Activated CD4-positive, alpha-beta T cell treated with anti-CD3 and anti-CD28 coated beads, Interleukin-2, amount 10 ng/mL, durations not matched to agents 7 days and 5 days (primary cell): ENCODE results near the gene PDGFRA. TPM values are rescaled to one million over a fixed set of nuclear protein-coding genes. Genes with fewer than 3 reads are reported as not detected.

ENCODE experiments used
- CTCF ChIA-PET: fragments of 350-600 bp; sonication (Branson Sonifier 250); formaldehyde crosslinking; loops from one replicate; lab custom pipeline; 2021; ENCODE audit warnings: antibody characterized with exemption; lab: Charles Lee
- POLR2A ChIA-PET: fragments of 350-600 bp; sonication (Branson Sonifier 250); formaldehyde crosslinking; loops from one replicate; lab custom pipeline; 2021; ENCODE audit warnings: antibody characterized with exemption; lab: Charles Lee
- DNase-seq: peaks from one replicate; pipeline ENCODE4 v3.0.0-alpha.2; 2020
- H3K27ac Mint-ChIP-seq: one replicate; pipeline ENCODE4 v1.8.0; 2021; ENCODE audit warnings: mild to moderate bottlenecking, moderate library complexity, mixed read lengths
- H3K27me3 Mint-ChIP-seq: one replicate; pipeline ENCODE4 v1.8.0; 2021; ENCODE audit warnings: mixed read lengths
- H3K36me3 Mint-ChIP-seq: one replicate; pipeline ENCODE4 v1.8.0; 2021; ENCODE audit warnings: low read depth, mixed read lengths
- H3K4me1 Mint-ChIP-seq: one replicate; pipeline ENCODE4 v1.8.0; 2021; ENCODE audit warnings: mixed read lengths
- H3K4me3 Mint-ChIP-seq: one replicate; pipeline ENCODE4 v1.8.0; 2021; ENCODE audit warnings: mild to moderate bottlenecking, moderate library complexity, mixed read lengths
- H3K9me3 Mint-ChIP-seq: one replicate; pipeline ENCODE4 v1.8.0; 2021; ENCODE audit warnings: mixed read lengths
- total RNA-seq, 2 experiments: library from RNA; stranded (reverse); gene quantifications; one replicate each; pipeline ENCODE4 v1.2.3, GENCODE V29; 2021

PDGFRA gene
- total RNA-seq, 2 experiments from 2014 or later, result not detected

DNA sequence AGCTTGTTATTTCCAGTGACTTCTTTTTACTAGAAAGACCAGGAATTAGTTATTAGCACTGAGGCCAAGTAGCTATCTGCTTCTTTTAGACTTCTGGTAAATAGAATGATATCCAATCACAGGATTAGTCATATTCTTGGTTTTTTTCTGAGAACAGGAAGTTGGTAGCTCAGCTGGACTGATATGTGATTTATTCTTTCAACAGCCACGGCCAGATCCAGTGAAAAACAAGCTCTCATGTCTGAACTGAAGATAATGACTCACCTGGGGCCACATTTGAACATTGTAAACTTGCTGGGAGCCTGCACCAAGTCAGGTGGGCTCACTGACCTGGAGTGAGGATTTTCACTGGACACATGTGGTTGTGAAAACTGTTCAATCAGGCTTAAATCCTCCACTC, 48.6 kb downstream of the PDGFRA start:
- peaks cover 12% of the 10 kb centered on the region for H3K9me3 Mint-ChIP-seq
- DNase-seq, result no peak
- no peaks in the 10 kb centered on the region for H3K27me3 Mint-ChIP-seq
- no peak overlapping the region for H3K27ac Mint-ChIP-seq
- POLR2A ChIA-PET, result no interaction called here
- peaks cover 17% of the 10 kb centered on the region for H3K4me1 Mint-ChIP-seq
- CTCF ChIA-PET, result interaction anchor here (1.2 kb wide), 1 partner anchor 9 kb away, joined by 3 read pairs; no protein-coding TSS in a partner anchor
- H3K4me3 Mint-ChIP-seq, result no peak overlapping the region
- H3K36me3 Mint-ChIP-seq, result no peaks in the 10 kb centered on the region

GRCh38 chr4:54278216-54278615, 49.1 kb downstream of the PDGFRA start:
- CTCF ChIA-PET, result interaction anchor here (1.2 kb wide), 1 partner anchor 8 kb away, joined by 3 read pairs; no protein-coding TSS in a partner anchor
- POLR2A ChIA-PET, result no interaction called here
- Mint-ChIP-seq H3K27me3 (no peaks in the 10 kb centered on the region), H3K4me3 (no peak overlapping the region), H3K36me3 (no peaks in the 10 kb centered on the region), H3K27ac (no peak overlapping the region), H3K4me1 (peaks cover 17% of the 10 kb centered on the region), H3K9me3 (peaks cover 7% of the 10 kb centered on the region)
- no peak for DNase-seq

- H3K4me3 Mint-ChIP-seq, result no peak overlapping the region
- H3K9me3 Mint-ChIP-seq, result peaks cover 13% of the 10 kb centered on the region
- no peak for DNase-seq
- H3K36me3 Mint-ChIP-seq, result no peaks in the 10 kb centered on the region
- H3K27me3 Mint-ChIP-seq, result no peaks in the 10 kb centered on the region
- H3K27ac Mint-ChIP-seq, result no peak overlapping the region
- CTCF ChIA-PET, result interaction anchor here (1.1 kb wide), 1 partner anchor 61 kb away, joined by 3 read pairs; no protein-coding TSS in a partner anchor
- POLR2A ChIA-PET, result no interaction called here
- peaks cover 13% of the 10 kb centered on the region for H3K4me1 Mint-ChIP-seq
Measured at GRCh38 chr4:54281054-54281766, 52.1 kb downstream of the PDGFRA start.

GRCh38 chr4:54282837-54283236, 53.7 kb downstream of the PDGFRA start:
- no peak for DNase-seq
- Mint-ChIP-seq H3K27ac (no peak overlapping the region), H3K4me1 (peaks cover 1% of the 10 kb centered on the region), H3K27me3 (no peaks in the 10 kb centered on the region), H3K36me3 (no peaks in the 10 kb centered on the region), H3K4me3 (no peak overlapping the region), H3K9me3 (peaks cover 13% of the 10 kb centered on the region)
- ChIA-PET CTCF (interaction anchor here (0.7 kb wide), 1 partner anchor 1468 kb away, joined by 3 read pairs; no protein-coding TSS in a partner anchor), POLR2A (no interaction called here)

DNA sequence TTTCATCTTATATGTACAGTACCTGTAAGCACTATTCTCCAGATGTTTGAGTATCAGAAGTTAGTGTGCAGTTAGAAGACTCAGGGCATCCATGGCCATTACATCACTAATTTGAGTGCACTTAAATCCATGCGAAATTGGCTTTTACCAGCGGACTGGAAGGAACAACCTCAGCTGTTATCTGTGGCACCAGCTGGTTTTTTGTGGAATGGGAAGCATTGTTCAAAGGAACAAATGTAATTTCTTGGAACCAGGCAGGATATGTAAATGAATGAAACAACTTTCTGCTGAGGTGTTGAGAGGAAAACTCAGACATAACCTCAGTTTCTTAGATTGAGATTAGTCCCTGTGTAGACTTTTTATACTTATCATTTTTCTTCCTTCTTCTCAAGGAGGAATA, 60.2 kb downstream of the PDGFRA start:
- ChIA-PET CTCF (no interaction called here), POLR2A (no interaction called here)

GRCh38 chr4:54290980-54291379, 61.9 kb downstream of the PDGFRA start:
- no peak overlapping the region for H3K27ac Mint-ChIP-seq
- CTCF ChIA-PET, result no interaction called here
- no peak for DNase-seq
- no peaks in the 10 kb centered on the region for H3K36me3 Mint-ChIP-seq
- H3K4me3 Mint-ChIP-seq, result no peak overlapping the region
- no peaks in the 10 kb centered on the region for H3K4me1 Mint-ChIP-seq
- peaks cover under 1% of the 10 kb centered on the region for H3K27me3 Mint-ChIP-seq
- H3K9me3 Mint-ChIP-seq, result no peaks in the 10 kb centered on the region
- POLR2A ChIA-PET, result no interaction called here

More for the DNA sequence above, 60.2 kb downstream of the PDGFRA start:
- Mint-ChIP-seq H3K4me1 (no peaks in the 10 kb centered on the region), H3K4me3 (no peak overlapping the region), H3K27me3 (no peaks in the 10 kb centered on the region), H3K9me3 (peaks cover 1% of the 10 kb centered on the region), H3K27ac (no peak overlapping the region), H3K36me3 (no peaks in the 10 kb centered on the region)
- no peak for DNase-seq

DNA sequence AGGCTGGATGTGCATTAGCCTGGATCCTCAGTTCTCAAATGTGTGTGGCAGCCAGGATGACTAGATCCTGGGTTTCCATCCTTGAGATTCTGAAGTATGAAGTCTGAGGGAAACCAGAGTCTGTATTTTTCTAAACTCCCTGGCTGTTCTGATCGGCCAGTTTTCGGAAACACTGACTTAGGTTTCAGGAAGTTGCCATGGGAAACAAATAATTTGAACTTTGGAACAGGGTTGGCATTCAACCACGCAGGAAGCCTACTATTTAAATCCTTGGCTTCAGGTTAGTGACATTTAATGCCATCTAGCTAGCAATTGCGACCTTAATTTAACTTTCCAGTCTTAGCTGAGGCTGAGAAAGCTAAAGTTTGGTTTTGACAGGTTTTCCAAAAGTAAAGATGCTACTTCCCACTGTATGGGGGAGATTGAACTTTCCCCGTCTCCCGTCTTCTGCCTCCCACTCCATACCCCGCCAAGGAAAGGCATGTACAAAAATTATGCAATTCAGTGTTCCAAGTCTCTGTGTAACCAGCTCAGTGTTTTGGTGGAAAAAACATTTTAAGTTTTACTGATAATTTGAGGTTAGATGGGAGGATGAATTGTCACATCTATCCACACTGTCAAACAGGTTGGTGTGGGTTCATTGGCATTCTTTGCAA, 67.6 kb downstream of the PDGFRA start:
- Mint-ChIP-seq H3K4me1 (no peaks in the 10 kb centered on the region), H3K9me3 (peaks cover 6% of the 10 kb centered on the region), H3K27me3 (peaks cover 6% of the 10 kb centered on the region), H3K36me3 (no peaks in the 10 kb centered on the region), H3K27ac (no peak overlapping the region), H3K4me3 (no peak overlapping the region)
- ChIA-PET POLR2A (no interaction called here), CTCF (no interaction called here)
- no peak for DNase-seq

- Mint-ChIP-seq H3K27ac (no peak overlapping the region), H3K36me3 (no peaks in the 10 kb centered on the region), H3K4me1 (no peaks in the 10 kb centered on the region), H3K27me3 (peaks cover 44% of the 10 kb centered on the region), H3K9me3 (peaks cover 12% of the 10 kb centered on the region), H3K4me3 (no peak overlapping the region)
- POLR2A ChIA-PET, result no interaction called here
- CTCF ChIA-PET, result interaction anchor here (1.2 kb wide), 1 partner anchor 13 kb away, joined by 3 read pairs; no protein-coding TSS in a partner anchor
- no peak for DNase-seq
Measured at GRCh38 chr4:54308110-54308509, 79.0 kb downstream of the PDGFRA start.

DNA sequence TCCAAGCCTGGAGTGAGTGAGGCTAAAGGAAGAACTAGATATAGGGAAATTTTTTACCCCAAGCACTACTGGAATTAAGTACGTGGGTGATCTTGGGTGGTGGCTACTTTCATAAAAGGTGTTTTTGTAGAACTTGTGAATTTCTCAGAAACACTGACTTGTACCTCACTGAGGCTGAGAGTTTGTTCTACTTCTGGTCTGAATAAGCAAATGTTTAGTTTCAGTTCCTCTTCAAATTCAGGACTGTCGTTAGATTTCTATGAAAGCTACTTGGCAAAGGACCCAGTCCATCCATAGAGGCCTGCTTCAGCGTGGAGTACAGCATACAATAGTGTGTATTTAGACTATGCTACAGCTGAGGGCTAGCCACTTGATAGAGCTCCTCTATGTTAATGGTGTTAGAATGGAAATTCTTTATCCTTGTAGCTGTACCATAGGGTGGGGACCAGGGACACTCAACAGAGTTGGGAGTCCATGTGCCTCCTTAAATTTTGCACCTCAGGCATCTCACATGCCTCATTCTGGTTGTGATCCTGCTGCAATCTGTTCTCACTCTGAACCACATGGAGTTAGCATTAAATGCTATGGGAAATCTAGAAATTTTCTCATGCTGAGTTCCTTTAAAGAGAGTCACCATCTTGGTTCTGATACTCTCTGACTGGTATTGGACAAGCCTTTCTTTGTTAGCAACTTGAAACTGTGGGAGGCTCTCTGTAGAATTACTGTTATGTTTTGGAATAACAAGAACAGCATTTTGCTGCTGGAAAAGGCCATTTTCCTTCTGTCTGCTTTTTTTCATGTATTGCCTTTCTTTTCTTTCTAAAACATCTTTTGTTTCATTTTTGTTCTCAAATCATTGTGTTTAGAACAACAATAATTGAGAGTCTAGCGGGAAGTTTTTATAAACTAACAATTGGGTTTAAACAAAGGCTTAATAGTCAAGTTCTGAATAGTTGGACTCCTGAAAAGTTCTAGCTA, 86.8 kb downstream of the PDGFRA start:
- H3K27me3 Mint-ChIP-seq, result peaks cover 4% of the 10 kb centered on the region
- CTCF ChIA-PET, result no interaction called here
- peaks cover 25% of the 10 kb centered on the region for H3K4me1 Mint-ChIP-seq
- H3K36me3 Mint-ChIP-seq, result no peaks in the 10 kb centered on the region
- H3K9me3 Mint-ChIP-seq, result no peaks in the 10 kb centered on the region
- POLR2A ChIA-PET, result no interaction called here
- no peak for DNase-seq
- H3K27ac Mint-ChIP-seq, result peak overlapping the region; percentile 58
- H3K4me3 Mint-ChIP-seq, result no peak overlapping the region

- no peak for DNase-seq
- Mint-ChIP-seq H3K27me3 (no peaks in the 10 kb centered on the region), H3K27ac (no peak overlapping the region), H3K4me1 (peaks cover 25% of the 10 kb centered on the region), H3K4me3 (no peak overlapping the region), H3K9me3 (no peaks in the 10 kb centered on the region), H3K36me3 (no peaks in the 10 kb centered on the region)
- ChIA-PET CTCF (no interaction called here), POLR2A (interaction anchor here (0.6 kb wide), 1 partner anchor 449 kb away, joined by 3 read pairs; no protein-coding TSS in a partner anchor)
Measured at GRCh38 chr4:54317690-54318089, 88.6 kb downstream of the PDGFRA start.

- Mint-ChIP-seq H3K4me1 (peaks cover 25% of the 10 kb centered on the region), H3K4me3 (no peak overlapping the region), H3K36me3 (no peaks in the 10 kb centered on the region), H3K27ac (no peak overlapping the region), H3K9me3 (no peaks in the 10 kb centered on the region), H3K27me3 (no peaks in the 10 kb centered on the region)
- ChIA-PET CTCF (interaction anchor here (1.2 kb wide), 1 partner anchor 12 kb away, joined by 4 read pairs; no protein-coding TSS in a partner anchor), POLR2A (no interaction called here)
- peak; percentile 22 for DNase-seq
Measured at GRCh38 chr4:54318904-54319303, 89.8 kb downstream of the PDGFRA start.

- no peaks in the 10 kb centered on the region for H3K9me3 Mint-ChIP-seq
- DNase-seq, result no peak
- no peak overlapping the region for H3K4me3 Mint-ChIP-seq
- no peaks in the 10 kb centered on the region for H3K27me3 Mint-ChIP-seq
- no peaks in the 10 kb centered on the region for H3K36me3 Mint-ChIP-seq
- peaks cover 7% of the 10 kb centered on the region for H3K4me1 Mint-ChIP-seq
- ChIA-PET CTCF (interaction anchor here (0.8 kb wide), 1 partner anchor 12 kb away, joined by 3 read pairs; no protein-coding TSS in a partner anchor), POLR2A (no interaction called here)
- no peak overlapping the region for H3K27ac Mint-ChIP-seq
Measured at GRCh38 chr4:54320826-54321685, 92.0 kb downstream of the PDGFRA start.
